ENCODE results near the gene DCK. TPM values are rescaled to one million over a fixed set of nuclear protein-coding genes. Genes with fewer than 3 reads are reported as not detected.
"Not testable (repeated sequence)": the region's sequence is repeated elsewhere in the genome, so short reads cannot be mapped to it uniquely, and the experiment has no call there.

DCK gene
- total RNA-seq, 1 donor from 2014 or later, result 15.5 TPM

DNA sequence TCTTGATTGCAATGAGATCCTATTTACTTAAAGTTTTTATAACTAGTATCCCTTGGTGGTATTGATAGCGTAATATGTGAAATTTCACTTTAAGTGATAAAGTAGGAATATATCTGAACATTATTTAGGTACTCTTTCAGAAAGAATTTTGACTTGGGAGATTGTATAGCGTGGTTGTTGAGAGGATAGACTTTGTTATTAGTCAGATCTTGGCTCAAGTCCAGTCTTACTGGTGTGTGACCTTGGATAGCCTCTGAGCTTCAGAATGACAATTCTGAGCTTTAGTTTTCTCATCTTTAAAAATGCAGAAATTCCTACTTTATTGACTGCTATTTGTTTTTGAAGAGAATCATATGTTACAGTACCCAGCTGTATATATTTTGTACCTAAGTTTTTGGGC, 32.6 kb downstream of the DCK start:
- no peak for TF ChIP-seq CTCF (conservative IDR thresholded peaks at IDR 0.05)
- H3K9me3 Mint-ChIP-seq, result no peaks in the 10 kb centered on the region
- DNase-seq (ENCODE audit: extremely low spot score, unreplicated experiment), result no peak
- H3K4me3 Mint-ChIP-seq, result no peak overlapping the region
- H3K27ac Mint-ChIP-seq, result no peak overlapping the region
- H3K27me3 Mint-ChIP-seq, result no peaks in the 10 kb centered on the region
- peaks cover 5% of the 10 kb centered on the region for H3K4me1 Mint-ChIP-seq (ENCODE audit: unreplicated experiment)
- H3K36me3 Mint-ChIP-seq, result peaks cover 33% of the 10 kb centered on the region

GRCh38 chr4:71027611-71028010, 34.2 kb downstream of the DCK start:
- H3K9me3 Mint-ChIP-seq, result no peaks in the 10 kb centered on the region
- H3K4me1 Mint-ChIP-seq (ENCODE audit: unreplicated experiment), result peaks cover 5% of the 10 kb centered on the region
- no peak for DNase-seq (ENCODE audit: extremely low spot score, unreplicated experiment)
- no peaks in the 10 kb centered on the region for H3K27me3 Mint-ChIP-seq
- peaks cover 35% of the 10 kb centered on the region for H3K36me3 Mint-ChIP-seq
- no peak overlapping the region for H3K4me3 Mint-ChIP-seq
- no peak overlapping the region for H3K27ac Mint-ChIP-seq
- TF ChIP-seq CTCF (conservative IDR thresholded peaks at IDR 0.05), result no peak

- Mint-ChIP-seq H3K27ac (no peak overlapping the region), H3K27me3 (no peaks in the 10 kb centered on the region), H3K4me1 (ENCODE audit: unreplicated experiment) (peaks cover 5% of the 10 kb centered on the region), H3K9me3 (no peaks in the 10 kb centered on the region), H3K36me3 (peaks cover 28% of the 10 kb centered on the region), H3K4me3 (no peak overlapping the region)
- no peak for DNase-seq (ENCODE audit: extremely low spot score, unreplicated experiment)
- no peak for TF ChIP-seq CTCF (conservative IDR thresholded peaks at IDR 0.05)
Observed at GRCh38 chr4:71029504-71029903, 36.1 kb downstream of the DCK start.

DNA sequence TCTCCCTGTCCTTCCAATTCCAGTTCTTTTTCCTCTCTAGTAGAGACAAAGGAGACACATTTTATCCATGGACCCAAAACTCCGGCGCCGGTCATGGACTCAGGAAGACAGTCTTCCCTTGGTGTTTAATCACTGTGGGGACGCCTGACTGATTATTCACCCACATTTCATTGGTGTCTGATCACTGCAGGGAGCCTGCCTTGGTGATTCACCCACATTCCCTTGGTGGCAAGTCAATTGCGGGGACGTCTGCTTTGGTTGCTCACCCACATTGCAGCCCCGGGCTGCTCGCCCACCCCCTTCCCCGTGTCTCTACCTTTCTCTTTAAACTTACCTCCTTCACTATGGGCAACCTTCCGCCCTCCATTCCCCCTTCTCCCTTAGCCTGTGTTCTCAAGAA, 38.7 kb downstream of the DCK start:
- H3K36me3 Mint-ChIP-seq, result peaks cover 17% of the 10 kb centered on the region
- not testable (repeated sequence) for H3K27me3 Mint-ChIP-seq; H3K4me3 Mint-ChIP-seq; H3K9me3 Mint-ChIP-seq; H3K4me1 Mint-ChIP-seq (ENCODE audit: unreplicated experiment); H3K27ac Mint-ChIP-seq; DNase-seq (ENCODE audit: extremely low spot score, unreplicated experiment)

DNA sequence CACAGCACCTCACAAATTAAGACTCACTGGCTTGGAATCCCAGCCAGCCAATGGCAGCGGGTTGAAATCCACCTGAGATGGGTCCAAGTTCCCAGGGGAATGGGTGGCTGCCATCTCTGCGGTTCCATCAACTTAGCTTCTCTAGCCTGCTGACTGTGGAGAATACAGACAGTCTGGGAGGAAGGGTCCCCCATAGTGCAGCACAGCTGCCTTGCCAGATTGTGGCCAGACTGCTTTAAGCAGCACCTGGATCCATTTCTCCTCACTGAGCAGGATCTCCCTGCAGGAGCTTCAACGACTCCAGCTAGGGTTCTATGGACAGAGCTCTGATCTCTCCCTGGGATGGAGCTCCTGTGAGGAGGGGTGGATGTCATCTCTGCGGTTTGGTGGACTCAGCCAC, 51.8 kb downstream of the DCK start:
- H3K4me3 Mint-ChIP-seq, result no peak overlapping the region
- TF ChIP-seq CTCF (conservative IDR thresholded peaks at IDR 0.05), result no peak
- no peak for DNase-seq (ENCODE audit: extremely low spot score, unreplicated experiment)
- no peaks in the 10 kb centered on the region for H3K4me1 Mint-ChIP-seq (ENCODE audit: unreplicated experiment)
- H3K27me3 Mint-ChIP-seq, result no peaks in the 10 kb centered on the region
- no peaks in the 10 kb centered on the region for H3K9me3 Mint-ChIP-seq
- no peak overlapping the region for H3K27ac Mint-ChIP-seq
- peaks cover 16% of the 10 kb centered on the region for H3K36me3 Mint-ChIP-seq

DNA sequence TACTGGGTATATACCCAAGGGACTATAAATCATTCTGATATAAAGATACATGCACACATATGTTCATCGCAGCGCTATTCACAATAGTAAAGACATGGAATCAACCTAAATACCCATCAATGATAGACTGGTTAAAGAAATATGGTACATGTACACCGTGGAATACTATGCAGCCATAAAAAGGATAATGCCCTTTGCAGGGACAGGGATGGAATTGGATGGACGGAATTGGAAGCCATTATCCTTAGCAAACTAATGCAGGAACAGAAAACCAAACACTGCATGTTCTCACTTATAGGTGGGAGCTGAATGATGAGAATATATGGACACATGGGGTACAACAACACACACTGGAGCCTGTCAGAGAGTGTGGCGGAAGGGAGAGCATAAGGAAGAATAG, 55.9 kb downstream of the DCK start:
- H3K4me3 Mint-ChIP-seq, result no peak overlapping the region
- H3K9me3 Mint-ChIP-seq, result no peaks in the 10 kb centered on the region
- DNase-seq (ENCODE audit: extremely low spot score, unreplicated experiment), result no peak
- H3K4me1 Mint-ChIP-seq (ENCODE audit: unreplicated experiment), result no peaks in the 10 kb centered on the region
- H3K27me3 Mint-ChIP-seq, result no peaks in the 10 kb centered on the region
- H3K27ac Mint-ChIP-seq, result no peak overlapping the region
- H3K36me3 Mint-ChIP-seq, result no peaks in the 10 kb centered on the region
- TF ChIP-seq CTCF (conservative IDR thresholded peaks at IDR 0.05), result no peak

All from type B pancreatic cell (in vitro differentiated cells).